OCI-M2 (cell line): Measurements from ENCODE around the gene CFC1.
"Not testable (repeated sequence)": the region's sequence is repeated elsewhere in the genome, so short reads cannot be mapped to it uniquely, and the experiment has no call there.

Experiments used
- DNase-seq: peaks from one replicate; lab custom pipeline; 2025; ENCODE audit not compliant: unreplicated experiment; lab: John Stamatoyannopoulos, UW

The CFC1 gene

DNA sequence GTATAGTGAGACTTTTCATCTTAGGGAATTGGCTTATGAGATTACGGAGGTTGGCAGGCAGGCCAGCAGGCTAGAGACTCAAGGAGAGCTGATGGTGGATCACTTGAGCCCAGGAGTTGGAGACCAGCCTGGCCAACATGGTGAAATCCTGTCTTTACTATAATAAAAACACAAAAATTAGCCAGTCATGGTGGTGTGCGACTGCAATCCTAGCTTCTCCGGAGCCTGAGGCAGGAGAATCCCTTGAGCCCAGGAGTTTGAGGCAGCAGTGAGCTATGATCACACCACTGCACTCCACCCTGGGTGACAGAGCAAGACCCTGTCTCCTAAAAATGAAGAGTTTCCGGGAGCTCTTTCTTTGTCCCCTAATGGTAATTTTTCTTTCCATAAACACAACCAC is 14.6 kb downstream of the CFC1 start:
- DNase-seq, result not testable (repeated sequence)

DNA sequence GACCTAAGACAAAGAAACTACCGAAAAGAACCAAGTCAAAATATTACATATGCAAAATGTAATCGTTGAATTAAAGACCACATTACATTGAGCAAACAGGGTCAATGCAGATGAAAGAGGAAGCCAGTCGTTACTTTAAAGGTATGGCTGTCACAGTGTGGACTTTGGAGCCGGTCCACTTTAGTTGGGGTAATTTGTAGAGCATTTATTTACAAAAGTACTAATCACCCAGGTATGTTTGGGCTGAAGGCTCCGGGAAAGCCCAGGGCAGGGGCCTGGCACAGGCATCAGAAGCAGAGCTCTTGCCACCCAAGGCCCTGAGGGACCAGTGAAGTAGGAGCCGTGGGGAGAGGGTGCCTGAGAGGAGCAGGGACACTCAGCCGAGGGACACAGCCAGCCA is 15.8 kb downstream of the CFC1 start:
- DNase-seq, result not testable (repeated sequence)

DNA sequence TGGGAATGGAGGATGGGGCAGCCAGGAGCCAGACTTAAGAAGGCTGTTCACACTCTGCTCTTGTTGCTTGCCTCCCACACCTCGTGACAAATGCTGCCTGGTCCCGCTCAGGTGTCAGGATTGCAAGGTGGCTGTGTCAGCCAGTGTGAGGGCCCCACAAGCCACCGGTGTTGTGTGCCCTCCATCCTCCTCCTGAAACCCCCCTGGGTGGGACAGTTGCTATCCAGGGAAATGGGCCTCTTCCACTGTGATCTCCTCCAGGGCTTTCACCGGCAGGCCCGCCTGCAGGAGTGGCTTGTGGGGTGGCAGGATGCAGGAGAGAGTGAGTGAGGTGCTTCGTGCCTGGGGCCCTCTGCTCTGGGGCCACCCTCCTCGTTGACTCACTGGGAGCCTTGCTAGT is 16.4 kb downstream of the CFC1 start:
- DNase-seq, result not testable (repeated sequence)

DNA sequence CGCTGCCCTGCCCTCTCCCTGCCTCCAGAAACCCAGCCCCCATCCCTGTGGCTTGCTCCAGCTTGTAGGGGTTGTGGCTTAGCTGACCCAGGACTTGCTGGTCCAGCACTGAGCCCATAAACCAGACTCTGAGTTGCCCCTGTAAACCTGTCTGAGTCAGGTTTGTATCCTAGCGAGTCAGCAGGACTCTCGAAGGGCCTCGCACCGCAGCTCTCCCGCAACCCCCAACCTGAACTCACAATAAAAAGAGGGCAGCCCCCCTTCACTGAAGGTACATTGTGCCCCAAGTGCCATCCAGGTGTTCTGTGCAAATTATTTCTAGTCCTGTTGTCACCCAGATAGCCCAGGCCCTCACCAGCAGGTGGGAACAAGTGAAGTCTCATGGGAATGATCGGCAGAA is 17.9 kb downstream of the CFC1 start:
- DNase-seq, result not testable (repeated sequence)

- not testable (repeated sequence) for DNase-seq
Observed at GRCh38 chr2:130579121-130579520, 20.3 kb downstream of the CFC1 start.

- DNase-seq, result not testable (repeated sequence)
Observed at GRCh38 chr2:130577559-130577958, 21.8 kb downstream of the CFC1 start.

GRCh38 chr2:130576209-130576784 is 23.1 kb downstream of the CFC1 start:
- not testable (repeated sequence) for DNase-seq

GRCh38 chr2:130574230-130574629 is 25.1 kb downstream of the CFC1 start:
- not testable (repeated sequence) for DNase-seq

GRCh38 chr2:130571929-130572328 is 27.4 kb downstream of the CFC1 start:
- not testable (repeated sequence) for DNase-seq

DNA sequence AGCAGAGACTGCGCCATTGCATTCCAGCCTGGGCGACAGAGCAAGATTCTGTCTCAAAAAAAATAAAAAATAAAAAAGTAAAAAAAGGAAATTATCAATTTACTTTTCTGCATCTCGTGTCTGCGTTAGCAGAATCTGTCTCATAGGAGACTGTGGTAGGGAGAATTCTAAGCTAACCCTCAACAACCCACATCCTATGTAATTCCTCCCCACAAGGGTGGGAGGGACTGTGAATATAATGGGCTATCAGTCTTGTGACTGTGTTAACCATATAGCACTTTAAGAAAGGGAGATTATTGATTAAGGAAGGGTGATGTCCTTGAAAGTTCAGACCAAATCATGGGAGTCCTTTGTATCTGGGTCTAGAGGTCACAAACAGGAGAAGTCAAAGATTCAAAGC is 33.2 kb downstream of the CFC1 start:
- not testable (repeated sequence) for DNase-seq

DNA sequence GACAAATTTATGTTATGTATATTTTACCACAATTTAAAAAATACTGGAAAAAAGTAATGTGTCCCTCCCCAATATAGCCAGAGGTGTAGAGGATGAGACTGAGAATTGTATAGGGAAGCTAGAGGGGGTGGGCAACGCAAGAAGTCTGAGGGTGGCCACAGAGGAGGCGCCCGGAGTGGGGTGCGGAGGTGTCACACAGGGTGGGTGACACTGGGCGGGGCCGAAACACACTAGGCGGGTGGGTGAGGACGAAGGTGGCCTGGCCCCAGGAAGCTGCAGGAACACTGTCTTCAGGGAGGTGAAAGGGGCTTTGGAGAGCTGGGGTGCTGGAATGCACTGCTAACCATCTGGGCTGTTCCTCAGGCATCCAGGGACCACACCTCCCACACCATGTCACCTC is 42.9 kb downstream of the CFC1 start:
- DNase-seq, result not testable (repeated sequence)

DNA sequence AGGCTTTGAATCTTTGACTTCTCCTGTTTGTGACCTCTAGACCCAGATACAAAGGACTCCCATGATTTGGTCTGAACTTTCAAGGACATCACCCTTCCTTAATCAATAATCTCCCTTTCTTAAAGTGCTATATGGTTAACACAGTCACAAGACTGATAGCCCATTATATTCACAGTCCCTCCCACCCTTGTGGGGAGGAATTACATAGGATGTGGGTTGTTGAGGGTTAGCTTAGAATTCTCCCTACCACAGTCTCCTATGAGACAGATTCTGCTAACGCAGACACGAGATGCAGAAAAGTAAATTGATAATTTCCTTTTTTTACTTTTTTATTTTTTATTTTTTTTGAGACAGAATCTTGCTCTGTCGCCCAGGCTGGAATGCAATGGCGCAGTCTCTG is 45.2 kb downstream of the CFC1 start:
- not testable (repeated sequence) for DNase-seq

GRCh38 chr2:130549475-130549874 is 49.9 kb downstream of the CFC1 start:
- DNase-seq, result not testable (repeated sequence)

DNA sequence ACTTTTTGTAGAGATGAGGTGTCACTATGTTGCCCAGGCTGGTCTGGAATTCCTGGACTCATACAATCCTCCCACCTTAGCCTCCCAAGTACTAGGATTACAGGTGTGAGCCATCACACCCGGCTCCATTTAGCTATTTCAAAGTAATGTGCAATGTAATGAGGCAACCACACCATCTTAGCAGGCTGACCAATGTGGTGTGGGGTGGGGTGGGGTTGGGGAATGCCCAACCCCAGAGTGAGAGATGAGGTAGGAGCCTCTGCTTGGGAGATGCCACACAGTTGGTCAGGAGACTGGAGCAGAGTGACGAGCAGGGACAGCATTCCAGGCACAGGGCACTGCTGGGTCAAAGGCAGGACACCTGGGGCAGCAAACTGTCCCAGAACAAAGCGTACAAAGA is 51.0 kb downstream of the CFC1 start:
- DNase-seq, result not testable (repeated sequence)

GRCh38 chr2:130544978-130545377 is 54.4 kb downstream of the CFC1 start:
- not testable (repeated sequence) for DNase-seq

- DNase-seq, result not testable (repeated sequence)
Observed at GRCh38 chr2:130543785-130544528, 55.4 kb downstream of the CFC1 start.

DNA sequence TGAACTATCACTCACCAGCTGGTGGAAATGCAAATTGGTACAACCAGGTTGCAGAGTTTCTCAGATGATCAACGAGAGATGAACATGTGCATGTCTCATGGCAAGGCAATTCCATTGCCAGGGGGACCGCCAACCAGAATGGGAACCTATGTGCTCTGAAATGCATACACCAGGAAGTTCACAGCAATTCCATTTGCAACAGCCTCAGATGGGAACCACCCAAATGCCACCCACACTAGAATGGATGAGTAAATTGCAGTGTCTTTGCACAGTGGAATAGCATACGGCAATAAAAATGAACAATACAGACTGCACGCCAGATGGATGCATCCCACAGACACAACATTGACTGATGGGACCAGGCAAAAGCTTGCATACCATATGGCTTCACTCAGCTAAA is 56.6 kb downstream of the CFC1 start:
- not testable (repeated sequence) for DNase-seq
